GM12878 (cell line): ENCODE results near the gene DPP6. TPM values are rescaled to one million over a fixed set of nuclear protein-coding genes. Genes with fewer than 3 reads are reported as not detected.

Experiments used
- NBN ChIP-seq: fragments of 450-650 bp; IDR thresholded peaks from 2 replicates; pipeline ENCODE4 v1.6.1; 2016
- RAD21 ChIP-seq: IDR thresholded peaks from 2 replicates; pipeline ENCODE4 v1.6.1; 2011; ENCODE audit warnings: mild to moderate bottlenecking, low read depth, low read length, moderate library complexity; ENCODE audit not compliant: insufficient read depth
- RCOR1 ChIP-seq: conservative IDR thresholded peaks from 2 replicates; pipeline ENCODE4 v1.6.1; 2012; ENCODE audit warnings: low read depth, low read length, improper control_type of control experiment
- REST ChIP-seq: IDR thresholded peaks from 2 replicates; pipeline ENCODE4 v1.6.1; 2012; ENCODE audit warnings: mild to moderate bottlenecking, low read depth, low read length
- ZBTB33 ChIP-seq: fragments of 450-650 bp; IDR thresholded peaks from 2 replicates; pipeline ENCODE4 v1.6.1; 2017; ENCODE audit warnings: mild to moderate bottlenecking
- ZNF622 ChIP-seq: fragments of 450-650 bp; IDR thresholded peaks from 2 replicates; pipeline ENCODE4 v1.6.1; 2017; ENCODE audit warnings: mild to moderate bottlenecking, inconsistent platforms
- polyA plus RNA-seq, 11 experiments: library from polyadenylated mRNA; depleted of rRNA in 4 of 11; unstranded in 6 of 11; stranded (reverse) in 5 of 11; fragments of >200 nt; fragmentation: Nextera tagmentation in 4 of 11; fragmentation: Illumina TruSeq in 1 of 11; extraction: Ambion mirVana in 4 of 11; extraction: Trizol in 1 of 11; gene quantifications; 1 replicate in 1 of 11; 2 replicates in 10 of 11; pipeline versions ENCODE4 v1.2.1 to v1.2.3, GENCODE V29; 2011 to 2016; ENCODE audit warnings: inconsistent platforms in 2 of 11, missing spikeins in 2 of 11, low read depth in 1 of 11
- total RNA-seq, 4 experiments: library from RNA; depleted of rRNA in 3 of 4; stranded (reverse); fragments of >200 nt in 3 of 4; fragmentation: Illumina TruSeq in 1 of 4; extraction: Trizol in 1 of 4; gene quantifications; 2 replicates each; pipeline versions ENCODE4 v1.2.1 to v1.2.3, GENCODE V29; 2013 to 2021
- TF ChIP-seq, protein P1 (sequence below): fragments of 150-350 bp; IDR thresholded peaks from 2 replicates; pipeline ENCODE4 v1.6.1; 2014; ENCODE audit warnings: mild to moderate bottlenecking, low read depth, low read length

DPP6 gene
- total and polyA plus RNA-seq, 10 of the 15 experiments (the other 5 are each of a cell fraction or from before 2014, with no cell fraction given) = not detected

DNA sequence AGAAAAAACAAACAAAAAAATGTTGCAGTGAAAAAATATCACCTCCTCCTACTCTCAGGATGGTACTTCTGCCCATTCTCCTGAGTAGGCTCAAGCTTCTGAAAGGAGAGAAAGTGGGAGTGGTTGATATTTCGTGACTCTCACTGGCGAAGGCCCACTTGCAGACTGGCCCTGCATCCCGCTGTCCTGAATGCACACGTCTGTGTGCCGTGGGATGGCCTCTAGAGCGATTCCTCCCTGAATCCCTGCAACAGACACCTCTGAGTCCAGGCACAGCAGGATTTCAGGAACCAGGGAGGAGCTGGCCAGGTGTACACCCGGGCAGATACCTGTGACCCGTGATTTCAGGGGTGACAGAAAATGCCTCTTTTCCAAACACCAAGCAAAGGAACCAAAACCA, 319.2 kb downstream of the DPP6 start (continued):
- TF ChIP-seq REST (no peak), RCOR1 (no peak), RAD21 (no peak), NBN (no peak), ZNF622 (no peak), ZBTB33 (no peak)
- TF ChIP-seq, protein P1, sequence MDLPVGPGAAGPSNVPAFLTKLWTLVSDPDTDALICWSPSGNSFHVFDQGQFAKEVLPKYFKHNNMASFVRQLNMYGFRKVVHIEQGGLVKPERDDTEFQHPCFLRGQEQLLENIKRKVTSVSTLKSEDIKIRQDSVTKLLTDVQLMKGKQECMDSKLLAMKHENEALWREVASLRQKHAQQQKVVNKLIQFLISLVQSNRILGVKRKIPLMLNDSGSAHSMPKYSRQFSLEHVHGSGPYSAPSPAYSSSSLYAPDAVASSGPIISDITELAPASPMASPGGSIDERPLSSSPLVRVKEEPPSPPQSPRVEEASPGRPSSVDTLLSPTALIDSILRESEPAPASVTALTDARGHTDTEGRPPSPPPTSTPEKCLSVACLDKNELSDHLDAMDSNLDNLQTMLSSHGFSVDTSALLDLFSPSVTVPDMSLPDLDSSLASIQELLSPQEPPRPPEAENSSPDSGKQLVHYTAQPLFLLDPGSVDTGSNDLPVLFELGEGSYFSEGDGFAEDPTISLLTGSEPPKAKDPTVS = no peak
